Neural cell (in vitro differentiated cells): Measurements from ENCODE around the gene MMRN1. TPM values are rescaled to one million over a fixed set of nuclear protein-coding genes. Genes with fewer than 3 reads are reported as not detected.

Experiments used
- H2AFZ ChIP-seq: fragments of 200-600, 300-800 bp; sonication (generic), shearing (Covaris generic); 2 replicates; pipeline ENCODE4 v1.6.0; 2014; ENCODE audit warnings: low read depth, mild to moderate bottlenecking, antibody characterized with exemption, low read length, moderate library complexity
- H3F3A ChIP-seq: fragments of 200-600 bp; shearing (Covaris generic); 2 replicates; pipeline ENCODE4 v1.6.1; 2016; ENCODE audit warnings: mild to moderate bottlenecking, moderate library complexity, mixed read lengths, antibody characterized with exemption, low read length; ENCODE audit not compliant: insufficient read depth, poor library complexity, severe bottlenecking
- H3K27ac ChIP-seq: fragments of 200-600, 300-800 bp; sonication (generic), shearing (Covaris generic); 2 replicates; pipeline ENCODE4 v1.5.1; 2014; ENCODE audit warnings: mild to moderate bottlenecking, low read length, moderate library complexity
- H3K27me3 ChIP-seq: fragments of 300-800, 200-600 bp; sonication (generic), shearing (Covaris generic); 2 replicates; pipeline ENCODE4 v1.6.0; 2014; ENCODE audit warnings: mild to moderate bottlenecking, low read depth, low read length, moderate library complexity; ENCODE audit not compliant: insufficient read depth
- H3K36me3 ChIP-seq: fragments of 300-800, 200-600 bp; sonication (generic), shearing (Covaris generic); 2 replicates; pipeline ENCODE4 v1.5.1; 2014; ENCODE audit warnings: mild to moderate bottlenecking, antibody characterized with exemption, low read length, moderate library complexity; ENCODE audit not compliant: insufficient read depth
- H3K4me2 ChIP-seq: fragments of 300-800, 200-600 bp; sonication (generic), shearing (Covaris generic); 2 replicates; pipeline ENCODE4 v1.6.0; 2014; ENCODE audit warnings: mild to moderate bottlenecking, low read length
- H3K4me3 ChIP-seq: fragments of 300-800, 200-600 bp; sonication (generic), shearing (Covaris generic); 2 replicates; pipeline ENCODE4 v1.5.1; 2014; ENCODE audit warnings: mild to moderate bottlenecking, low read length, moderate library complexity
- H3K79me2 ChIP-seq: fragments of 200-600 bp; shearing (Covaris generic); replicated peaks from 2 replicates; pipeline ENCODE4 v1.6.0; 2014; ENCODE audit warnings: mild to moderate bottlenecking, low read length, moderate library complexity; ENCODE audit not compliant: insufficient read depth
- H3K9ac ChIP-seq: fragments of 300-800, 200-600 bp; sonication (generic), shearing (Covaris generic); 2 replicates; pipeline ENCODE4 v1.6.1; 2016; ENCODE audit warnings: mild to moderate bottlenecking, low read length, mixed read lengths
- H3K9me2 ChIP-seq: fragments of 200-600 bp; shearing (Covaris generic); 2 replicates; pipeline ENCODE4 v1.6.1; 2016; ENCODE audit warnings: mild to moderate bottlenecking, low read length, mixed read lengths; ENCODE audit not compliant: insufficient read depth
- H3K9me3 ChIP-seq: fragments of 200-600, 300-800 bp; sonication (generic), shearing (Covaris generic); 2 replicates; pipeline ENCODE4 v1.6.1; 2016; ENCODE audit warnings: mild to moderate bottlenecking, mixed run types, low read length, moderate library complexity, mixed read lengths
- H4K20me1 ChIP-seq: fragments of 200-600 bp; shearing (Covaris generic); 2 replicates; pipeline ENCODE4 v1.6.1; 2016; ENCODE audit warnings: mild to moderate bottlenecking, mixed run types; ENCODE audit not compliant: insufficient read depth
- CTCF ChIP-seq: fragments of 450-650 bp; IDR thresholded peaks from 2 replicates; pipeline ENCODE4 v1.5.1; 2014; ENCODE audit warnings: antibody characterized with exemption, mild to moderate bottlenecking, moderate library complexity; ENCODE audit not compliant: poor library complexity, severe bottlenecking
- EP300 ChIP-seq: fragments of 450-650 bp; conservative IDR thresholded peaks from 2 replicates; pipeline ENCODE4 v1.6.1; 2014; ENCODE audit warnings: antibody characterized with exemption, mild to moderate bottlenecking, moderate library complexity; ENCODE audit not compliant: poor library complexity, severe bottlenecking
- EZH2 ChIP-seq: fragments of 200-600, 300-800 bp; shearing (Covaris generic), sonication (generic); IDR thresholded peaks from 2 replicates; pipeline ENCODE4 v1.6.1; 2014; ENCODE audit warnings: antibody characterized with exemption, low read length, borderline replicate concordance, mild to moderate bottlenecking; ENCODE audit not compliant: insufficient read depth, poor library complexity, severe bottlenecking
- MXI1 ChIP-seq: fragments of 450-650 bp; conservative IDR thresholded peaks from 2 replicates; pipeline ENCODE4 v1.6.1; 2014; ENCODE audit warnings: antibody characterized with exemption, mild to moderate bottlenecking; ENCODE audit not compliant: poor library complexity, severe bottlenecking
- POLR2AphosphoS5 ChIP-seq: IDR thresholded peaks from 2 replicates; pipeline ENCODE4 v1.6.1; 2012
- RAD21 ChIP-seq: fragments of 450-650 bp; conservative IDR thresholded peaks from 2 replicates; pipeline ENCODE4 v1.6.1; 2014; ENCODE audit warnings: antibody characterized with exemption, mild to moderate bottlenecking, moderate library complexity
- SMC3 ChIP-seq: fragments of 450-650 bp; conservative IDR thresholded peaks from 2 replicates; pipeline ENCODE4 v1.6.1; 2014; ENCODE audit warnings: antibody characterized with exemption, mild to moderate bottlenecking, moderate library complexity; ENCODE audit not compliant: poor library complexity
- TAF1 ChIP-seq: IDR thresholded peaks from 2 replicates; pipeline ENCODE4 v1.6.1; 2012; ENCODE audit warnings: low read depth
- polyA plus RNA-seq: library from polyadenylated mRNA; depleted of rRNA; stranded (reverse); fragments of >200 nt; gene quantifications from 2 replicates; pipeline ENCODE4 v1.2.3, GENCODE V29; 2014
- TF ChIP-seq, protein P1 (sequence below): IDR thresholded peaks from 2 replicates; pipeline ENCODE4 v1.6.1; 2012; ENCODE audit warnings: borderline replicate concordance

The MMRN1 gene
- polyA plus RNA-seq, 1 donor from 2014 or later: 2.2 TPM

- Histone ChIP-seq H3K9me3 (no peaks in the 10 kb centered on the region), H3K9me2 (no peaks in the 10 kb centered on the region), H3K9ac (no peak overlapping the region), H3K4me2 (no peak overlapping the region), H3K27ac (no peak overlapping the region), H3K79me2 (no peaks in the 10 kb centered on the region), H3K36me3 (no peaks in the 10 kb centered on the region), H3F3A (no peaks in the 10 kb centered on the region), H3K4me3 (no peak overlapping the region), H4K20me1 (no peaks in the 10 kb centered on the region), H2AFZ (no peak overlapping the region), H3K27me3 (no peaks in the 10 kb centered on the region)
- no peak for TF ChIP-seq CTCF
- no peak for TF ChIP-seq SMC3
- no peak for TF ChIP-seq RAD21
- TF ChIP-seq TAF1: no peak
- no peak for TF ChIP-seq MXI1
- no peak for TF ChIP-seq EZH2
- no peak for TF ChIP-seq POLR2AphosphoS5
- no peak for TF ChIP-seq EP300
- TF ChIP-seq, protein P1, sequence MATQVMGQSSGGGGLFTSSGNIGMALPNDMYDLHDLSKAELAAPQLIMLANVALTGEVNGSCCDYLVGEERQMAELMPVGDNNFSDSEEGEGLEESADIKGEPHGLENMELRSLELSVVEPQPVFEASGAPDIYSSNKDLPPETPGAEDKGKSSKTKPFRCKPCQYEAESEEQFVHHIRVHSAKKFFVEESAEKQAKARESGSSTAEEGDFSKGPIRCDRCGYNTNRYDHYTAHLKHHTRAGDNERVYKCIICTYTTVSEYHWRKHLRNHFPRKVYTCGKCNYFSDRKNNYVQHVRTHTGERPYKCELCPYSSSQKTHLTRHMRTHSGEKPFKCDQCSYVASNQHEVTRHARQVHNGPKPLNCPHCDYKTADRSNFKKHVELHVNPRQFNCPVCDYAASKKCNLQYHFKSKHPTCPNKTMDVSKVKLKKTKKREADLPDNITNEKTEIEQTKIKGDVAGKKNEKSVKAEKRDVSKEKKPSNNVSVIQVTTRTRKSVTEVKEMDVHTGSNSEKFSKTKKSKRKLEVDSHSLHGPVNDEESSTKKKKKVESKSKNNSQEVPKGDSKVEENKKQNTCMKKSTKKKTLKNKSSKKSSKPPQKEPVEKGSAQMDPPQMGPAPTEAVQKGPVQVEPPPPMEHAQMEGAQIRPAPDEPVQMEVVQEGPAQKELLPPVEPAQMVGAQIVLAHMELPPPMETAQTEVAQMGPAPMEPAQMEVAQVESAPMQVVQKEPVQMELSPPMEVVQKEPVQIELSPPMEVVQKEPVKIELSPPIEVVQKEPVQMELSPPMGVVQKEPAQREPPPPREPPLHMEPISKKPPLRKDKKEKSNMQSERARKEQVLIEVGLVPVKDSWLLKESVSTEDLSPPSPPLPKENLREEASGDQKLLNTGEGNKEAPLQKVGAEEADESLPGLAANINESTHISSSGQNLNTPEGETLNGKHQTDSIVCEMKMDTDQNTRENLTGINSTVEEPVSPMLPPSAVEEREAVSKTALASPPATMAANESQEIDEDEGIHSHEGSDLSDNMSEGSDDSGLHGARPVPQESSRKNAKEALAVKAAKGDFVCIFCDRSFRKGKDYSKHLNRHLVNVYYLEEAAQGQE: no peak
These were observed 99.7 kb downstream of the MMRN1 start for GRCh38 chr4:89994176-89994873.

- no peak overlapping the region for H3K4me2 ChIP-seq
- H3K4me3 ChIP-seq: no peak overlapping the region
- H2AFZ ChIP-seq: no peak overlapping the region
- no peak overlapping the region for H3K27ac ChIP-seq
- no peaks in the 10 kb centered on the region for H3K36me3 ChIP-seq
- H3F3A ChIP-seq: no peaks in the 10 kb centered on the region
- H4K20me1 ChIP-seq: no peaks in the 10 kb centered on the region
- H3K9ac ChIP-seq: no peak overlapping the region
- TF ChIP-seq POLR2AphosphoS5: no peak
- no peak for TF ChIP-seq MXI1
- TF ChIP-seq, protein P1: no peak
- TF ChIP-seq RAD21: no peak
- TF ChIP-seq EZH2: no peak
- TF ChIP-seq EP300: no peak
- no peak for TF ChIP-seq TAF1
- no peak for TF ChIP-seq SMC3
- no peak for TF ChIP-seq CTCF
- H3K9me2 ChIP-seq: no peaks in the 10 kb centered on the region
- H3K27me3 ChIP-seq: no peaks in the 10 kb centered on the region
- no peaks in the 10 kb centered on the region for H3K9me3 ChIP-seq
- H3K79me2 ChIP-seq: no peaks in the 10 kb centered on the region
These were observed 100.4 kb downstream of the MMRN1 start for GRCh38 chr4:89995006-89995405.
